CD4-positive, alpha-beta T cell treated with Interleukin-4 for 1 hour (primary cell): ENCODE data around the gene CDH12.
"Not testable (repeated sequence)": the region's sequence is repeated elsewhere in the genome, so short reads cannot be mapped to it uniquely, and the experiment has no call there.

ENCODE experiments used
- DNase-seq, 2 donors: peaks; one replicate each; pipeline ENCODE4 v3.0.0-alpha.2; 2020 to 2022

The CDH12 gene

GRCh38 chr5:22554475-22554874 lies 298.7 kb downstream of the CDH12 start:
- no peak for DNase-seq

- no peak for DNase-seq
Observed at GRCh38 chr5:22549876-22550671, 303.1 kb downstream of the CDH12 start.

GRCh38 chr5:22542340-22542739 lies 310.8 kb downstream of the CDH12 start:
- no peak for DNase-seq

- no peak for DNase-seq
Observed at GRCh38 chr5:22541037-22541436, 312.1 kb downstream of the CDH12 start.

- no peak for DNase-seq
Observed at GRCh38 chr5:22539762-22540161, 313.4 kb downstream of the CDH12 start.

GRCh38 chr5:22531986-22532385 lies 321.2 kb downstream of the CDH12 start:
- no peak for DNase-seq

- DNase-seq = no peak
Observed at GRCh38 chr5:22521521-22521920, 331.6 kb downstream of the CDH12 start.

GRCh38 chr5:22516497-22516896 lies 336.6 kb downstream of the CDH12 start:
- DNase-seq = not testable (repeated sequence)

- DNase-seq = no peak
Observed at GRCh38 chr5:22514231-22514630, 338.9 kb downstream of the CDH12 start.

GRCh38 chr5:22505891-22506290 lies 347.3 kb downstream of the CDH12 start:
- DNase-seq = no peak

- no peak for DNase-seq
Observed at GRCh38 chr5:22504411-22504810, 348.7 kb downstream of the CDH12 start.

GRCh38 chr5:22500556-22500955 lies 352.6 kb downstream of the CDH12 start:
- no peak for DNase-seq

- DNase-seq = no peak
Observed at GRCh38 chr5:22496666-22497065, 356.5 kb downstream of the CDH12 start.

GRCh38 chr5:22495016-22495720 lies 358.0 kb downstream of the CDH12 start:
- DNase-seq = no peak

GRCh38 chr5:22488427-22488826 lies 364.7 kb downstream of the CDH12 start:
- DNase-seq = no peak

GRCh38 chr5:22480305-22480704 lies 372.8 kb downstream of the CDH12 start:
- no peak for DNase-seq

- DNase-seq = no peak
Observed at GRCh38 chr5:22473886-22474285, 379.3 kb downstream of the CDH12 start.

GRCh38 chr5:22471154-22471553 lies 382.0 kb downstream of the CDH12 start:
- DNase-seq = no peak

- DNase-seq = no peak
Observed at GRCh38 chr5:22470408-22470807, 382.7 kb downstream of the CDH12 start.

- DNase-seq = no peak
Observed at GRCh38 chr5:22465616-22466015, 387.5 kb downstream of the CDH12 start.

- no peak for DNase-seq
Observed at GRCh38 chr5:22465177-22465576, 388.0 kb downstream of the CDH12 start.

GRCh38 chr5:22460189-22460588 lies 393.0 kb downstream of the CDH12 start:
- no peak for DNase-seq

GRCh38 chr5:22432905-22433304 lies 420.2 kb downstream of the CDH12 start:
- no peak for DNase-seq

GRCh38 chr5:22431840-22432239 lies 421.3 kb downstream of the CDH12 start:
- no peak for DNase-seq
